ENCODE data around the gene TLE3.

Gene TLE3

DNA sequence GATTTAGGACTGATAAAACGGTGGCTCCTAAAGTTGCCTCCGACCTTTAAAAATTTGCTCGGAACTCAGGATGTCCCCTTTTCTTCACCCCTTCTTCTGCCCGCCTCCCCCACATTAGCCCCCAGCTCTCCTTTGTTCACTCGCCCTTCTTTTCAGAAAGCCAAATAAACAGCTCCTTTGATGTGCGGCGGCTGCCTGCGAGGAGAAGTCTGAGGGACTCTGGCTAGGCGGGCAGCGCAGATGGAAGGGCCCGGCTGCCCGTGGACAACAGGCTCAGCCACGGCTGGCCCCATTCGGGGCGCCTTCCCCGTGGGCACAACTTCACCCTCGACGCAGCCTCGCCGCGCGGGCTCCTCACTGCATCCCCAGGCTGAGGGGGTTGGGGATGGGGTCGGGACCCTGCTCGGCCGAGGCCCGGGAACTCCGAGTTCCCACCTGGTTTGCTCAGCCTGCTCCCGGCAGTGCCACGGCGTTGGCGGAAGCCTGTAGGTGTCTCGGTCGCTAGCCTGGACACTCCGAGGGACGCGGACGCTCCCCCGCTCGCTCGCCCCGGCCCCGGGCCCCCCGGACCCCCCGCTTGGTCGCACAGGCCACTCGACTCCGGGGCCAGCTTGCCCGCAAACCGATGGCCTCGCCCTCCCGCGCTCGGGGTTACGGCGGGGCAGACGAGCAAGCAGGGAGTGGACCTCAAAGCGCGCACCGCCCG is 897 bp upstream of the TLE3 start:
- peak in 3 of 4 experiments; percentile 41 to 66 (median 59) for DNase-seq

DNA sequence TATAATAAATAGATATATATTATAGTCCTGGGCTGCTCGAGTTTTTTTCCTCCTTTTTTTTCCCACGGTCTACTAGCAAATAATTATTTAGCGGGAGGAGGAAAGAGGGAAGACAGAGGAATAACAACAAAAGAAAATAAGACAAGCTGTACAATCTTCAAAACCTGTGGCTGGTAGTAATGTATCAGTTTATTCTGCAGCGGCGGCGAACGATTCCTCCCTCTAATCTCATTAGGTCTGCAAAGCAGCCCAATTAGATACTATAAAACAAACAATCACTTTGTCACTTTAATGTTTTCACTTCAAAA is 390 bp upstream of the TLE3 start:
- no peak for DNase-seq

DNA sequence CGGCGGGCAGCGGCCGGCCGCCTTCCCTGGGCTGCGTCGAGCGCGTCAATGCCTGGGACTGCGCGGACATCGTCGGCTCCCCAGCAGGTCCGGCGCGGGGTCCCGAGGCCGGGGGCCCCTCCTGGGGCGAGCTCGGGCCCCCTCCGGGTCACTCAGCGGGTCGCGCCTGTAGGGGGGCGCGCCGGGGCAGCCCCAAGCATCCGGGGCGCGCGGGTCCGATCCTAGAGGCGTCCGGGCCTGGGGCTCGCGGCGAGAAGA is 725 bp downstream of the TLE3 start:
- no peak for DNase-seq

DNA sequence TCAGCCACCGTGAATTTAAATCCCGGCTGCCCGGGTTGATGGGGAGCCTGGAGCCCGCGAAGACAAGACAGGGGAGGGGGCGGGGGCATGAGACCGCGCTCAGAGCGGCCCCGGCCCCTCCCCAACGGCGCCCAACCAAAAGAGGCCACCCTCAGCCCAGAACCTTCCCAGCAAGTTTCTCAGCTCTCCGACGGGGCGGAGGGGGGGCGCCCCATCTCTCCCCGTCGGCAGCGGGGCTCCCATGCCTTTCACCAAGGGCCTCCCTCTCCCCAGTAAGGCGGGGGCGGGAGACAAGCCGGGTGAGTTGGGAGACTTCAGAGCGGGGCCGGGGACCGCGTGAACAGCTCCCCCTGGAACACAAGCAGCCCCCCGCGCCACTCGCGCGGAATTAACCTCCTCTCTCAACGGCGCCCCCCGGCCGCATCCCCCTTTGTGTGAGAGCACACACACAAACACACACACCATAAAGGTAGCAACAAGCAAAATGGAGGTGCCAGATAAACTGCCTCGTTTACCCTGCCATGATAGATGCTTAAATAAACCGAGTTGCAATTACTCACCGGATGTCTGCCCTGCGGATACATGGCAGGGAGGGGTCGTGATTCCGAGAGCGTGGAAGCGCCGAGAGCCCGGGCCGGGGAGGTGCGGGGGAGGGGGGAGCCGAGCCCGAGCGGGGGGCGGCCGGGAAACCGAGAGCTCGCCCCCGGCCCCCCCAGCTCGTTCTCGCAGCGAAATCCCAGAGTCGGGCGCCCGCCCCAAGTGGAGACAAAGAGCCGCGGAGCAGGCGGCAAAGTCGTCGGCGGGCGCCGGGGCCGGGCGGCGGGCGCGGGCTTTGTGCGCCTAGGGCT is 1.3 kb downstream of the TLE3 start:
- DNase-seq: peak; percentile 31 to 72 (median 52)

DNA sequence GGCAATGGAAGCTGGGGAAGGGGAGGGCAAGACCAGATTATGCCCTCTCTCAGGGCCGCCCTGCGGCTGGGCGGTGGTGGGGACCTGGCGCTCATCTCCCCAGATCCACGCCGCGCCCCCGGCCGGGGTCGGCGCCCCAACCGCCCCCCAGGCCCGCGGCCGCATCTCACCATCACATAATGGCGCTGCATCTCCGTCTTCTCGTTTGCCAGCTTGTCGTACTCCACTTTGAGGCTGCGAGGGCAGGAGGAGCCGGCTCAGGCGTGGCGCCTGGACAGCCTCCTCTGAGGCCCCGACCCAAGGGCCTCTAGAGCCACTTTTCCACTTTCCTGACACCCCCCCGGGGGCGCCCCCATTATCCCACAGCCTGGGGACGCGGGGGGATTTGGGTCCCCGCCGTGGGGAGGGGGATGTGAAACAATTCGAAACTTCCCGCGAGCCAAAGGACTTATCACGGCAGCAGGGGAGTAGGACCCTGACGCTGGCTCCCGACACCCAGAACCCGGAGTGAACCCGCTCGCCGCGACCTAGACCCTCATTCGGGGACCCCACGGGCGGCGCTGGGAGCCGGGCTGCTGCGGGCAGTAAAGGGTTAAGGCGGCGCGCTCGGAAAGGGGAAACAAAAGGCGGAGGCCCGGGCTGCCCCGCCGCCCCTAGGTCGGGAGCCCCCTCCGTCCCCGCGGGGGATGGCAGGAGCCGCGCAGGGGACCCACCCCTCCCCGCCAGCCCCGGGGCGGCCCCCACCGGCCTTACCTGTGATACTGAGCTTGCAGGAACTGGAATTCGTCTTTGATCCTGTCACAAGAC is 2.1 kb downstream of the TLE3 start:
- peak; percentile 62 to 83 (median 72) for DNase-seq

DNA sequence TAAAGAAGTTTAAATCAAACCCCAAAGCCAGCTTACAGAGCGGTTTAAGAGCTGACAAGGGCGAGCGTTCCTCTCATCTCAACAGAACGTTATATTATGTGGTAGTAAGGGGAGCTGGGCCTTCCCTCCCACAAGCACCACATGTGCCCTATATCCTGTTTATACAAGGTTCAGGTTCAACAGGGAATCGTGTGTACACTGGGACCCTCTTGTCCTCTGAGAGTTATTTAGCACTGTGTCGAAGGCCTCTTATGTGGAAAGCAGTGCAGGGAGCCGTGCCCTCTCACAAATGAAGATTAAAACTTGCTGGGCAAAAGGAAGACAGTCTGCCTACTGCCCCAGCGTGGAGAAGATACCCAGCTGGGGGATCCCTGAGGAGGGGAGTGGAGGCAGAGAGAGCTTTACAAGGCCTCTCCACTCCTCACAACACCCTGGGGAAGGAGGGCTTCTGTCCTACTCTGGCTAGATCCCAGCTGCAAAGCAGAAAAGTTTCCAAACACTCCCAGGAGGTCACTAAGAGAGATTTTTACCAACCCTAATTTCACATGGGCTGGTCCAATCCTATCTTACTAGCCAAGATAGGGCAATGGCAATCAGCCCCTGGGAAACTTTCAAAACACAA is 2.9 kb downstream of the TLE3 start:
- peak in 1 of 4 experiments; percentile 12 for DNase-seq

DNA sequence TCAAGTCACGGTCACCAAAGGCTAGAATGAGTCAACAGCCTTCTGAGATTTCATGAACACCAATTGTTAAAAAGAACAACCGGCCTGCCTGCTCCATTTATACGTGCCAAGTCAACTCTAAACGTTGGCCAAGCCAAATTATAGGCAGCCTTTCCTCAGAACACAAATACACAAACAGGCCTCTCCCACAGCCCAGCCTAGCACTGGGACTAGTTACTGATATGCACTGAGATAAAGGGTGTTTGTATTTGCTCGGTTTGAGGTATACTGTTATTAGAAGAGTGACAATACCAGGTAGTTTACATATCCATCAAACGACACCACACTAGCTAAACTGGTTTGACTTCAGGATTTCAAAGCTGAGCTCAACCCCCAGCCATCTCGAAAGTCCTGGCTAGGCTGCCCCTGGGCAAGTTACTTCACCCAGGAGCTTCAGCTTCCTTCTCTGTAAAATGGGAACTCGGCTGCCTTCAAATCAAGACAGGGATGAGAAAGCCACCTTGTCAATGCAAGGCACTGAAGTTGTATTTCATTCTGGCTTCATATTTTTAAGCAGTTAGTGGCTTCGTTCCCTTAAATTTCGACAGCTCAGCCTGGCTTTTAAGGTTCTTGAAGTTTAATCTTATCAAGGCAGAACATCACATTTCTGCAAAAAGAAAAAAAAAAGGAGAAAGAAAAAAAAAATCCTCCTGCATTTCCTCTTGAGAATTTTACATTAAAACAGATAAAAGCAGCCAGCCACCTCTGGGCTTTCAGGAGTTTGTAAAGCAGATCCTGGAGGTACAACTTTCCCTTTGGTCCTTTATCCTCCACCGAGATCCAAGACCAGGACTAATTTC is 4.0 kb downstream of the TLE3 start:
- peak in 3 of 4 experiments; percentile 46 to 56 (median 56) for DNase-seq

DNA sequence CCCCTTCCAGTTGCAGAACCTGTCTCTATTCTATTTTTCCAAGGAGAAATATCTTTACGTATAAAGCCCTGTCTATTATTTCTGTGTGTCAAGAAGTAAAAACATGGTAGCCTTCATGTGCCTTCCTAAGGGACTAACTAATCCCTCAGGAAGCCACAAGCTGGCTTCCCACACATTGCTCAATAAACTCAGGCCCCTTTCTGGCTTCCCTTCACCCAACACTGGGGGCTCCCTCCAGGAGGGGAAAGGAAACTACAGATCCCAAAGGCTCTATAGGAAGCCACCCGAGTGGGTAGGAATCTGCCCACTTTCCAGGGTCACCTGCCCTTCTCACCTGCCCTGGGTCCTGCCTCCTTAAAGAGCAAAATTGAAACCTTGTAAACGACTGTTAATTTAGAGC is 4.6 kb downstream of the TLE3 start:
- no peak for DNase-seq

DNA sequence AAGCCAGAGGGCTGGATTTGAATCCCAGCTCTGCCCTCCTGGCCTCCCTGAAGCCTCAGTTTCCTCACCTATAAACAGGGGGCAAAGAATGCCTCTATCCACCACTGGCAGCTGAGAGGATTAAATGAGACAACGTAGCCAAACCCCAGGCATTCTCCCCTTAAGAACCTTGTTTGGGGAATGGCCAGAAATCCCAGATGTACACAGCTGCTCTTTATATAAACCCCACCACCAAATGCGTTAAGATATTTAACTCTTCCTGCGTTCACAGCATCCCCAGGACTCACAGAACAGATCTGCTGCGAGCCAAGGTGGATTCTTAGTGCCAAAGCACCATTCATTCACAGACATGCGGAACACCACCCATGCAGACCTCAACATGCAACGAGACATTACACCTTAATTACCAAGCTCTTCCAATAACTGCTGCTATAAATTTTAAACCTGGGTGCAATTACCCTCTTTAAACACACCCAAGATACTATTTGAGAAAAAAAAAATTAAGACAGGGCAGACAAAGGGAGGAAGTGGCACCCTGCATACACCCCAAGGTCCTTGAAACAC is 5.2 kb downstream of the TLE3 start:
- no peak for DNase-seq

DNA sequence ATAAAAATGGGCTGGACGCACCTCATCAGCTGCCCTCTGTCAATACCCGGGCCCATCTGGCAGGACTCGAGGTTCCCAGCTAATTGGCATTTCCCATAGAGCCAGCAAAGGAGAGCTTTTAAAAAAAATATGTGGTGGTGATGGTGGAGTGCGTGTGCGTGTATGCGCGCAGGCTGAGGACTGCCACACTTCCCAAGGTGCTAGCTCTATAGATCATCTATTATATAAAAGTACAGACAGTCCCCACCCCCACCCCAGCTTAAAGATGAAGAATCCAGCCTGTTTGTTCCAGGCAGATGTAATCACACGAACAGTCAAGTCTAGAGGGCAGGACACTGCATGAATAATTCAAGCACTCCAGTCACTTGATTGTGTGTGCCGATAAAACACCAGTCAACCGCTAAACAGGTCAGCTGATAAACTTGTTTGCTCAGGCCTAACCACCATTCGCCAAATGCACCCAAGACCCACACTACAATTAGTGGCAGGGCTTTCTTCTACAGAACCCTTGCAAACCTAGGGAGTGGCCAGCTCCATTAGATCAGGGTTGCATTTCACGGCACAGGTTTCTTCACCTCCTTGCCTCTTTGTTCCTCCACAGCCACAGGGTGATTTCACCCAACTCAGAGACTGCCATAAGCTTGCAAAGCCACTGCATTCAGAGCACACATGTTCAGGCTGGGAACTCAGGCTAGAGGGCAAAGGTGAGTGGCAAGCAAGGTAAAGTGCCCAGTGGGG is 5.8 kb downstream of the TLE3 start:
- DNase-seq: peak in 1 of 4 experiments; percentile 11

DNA sequence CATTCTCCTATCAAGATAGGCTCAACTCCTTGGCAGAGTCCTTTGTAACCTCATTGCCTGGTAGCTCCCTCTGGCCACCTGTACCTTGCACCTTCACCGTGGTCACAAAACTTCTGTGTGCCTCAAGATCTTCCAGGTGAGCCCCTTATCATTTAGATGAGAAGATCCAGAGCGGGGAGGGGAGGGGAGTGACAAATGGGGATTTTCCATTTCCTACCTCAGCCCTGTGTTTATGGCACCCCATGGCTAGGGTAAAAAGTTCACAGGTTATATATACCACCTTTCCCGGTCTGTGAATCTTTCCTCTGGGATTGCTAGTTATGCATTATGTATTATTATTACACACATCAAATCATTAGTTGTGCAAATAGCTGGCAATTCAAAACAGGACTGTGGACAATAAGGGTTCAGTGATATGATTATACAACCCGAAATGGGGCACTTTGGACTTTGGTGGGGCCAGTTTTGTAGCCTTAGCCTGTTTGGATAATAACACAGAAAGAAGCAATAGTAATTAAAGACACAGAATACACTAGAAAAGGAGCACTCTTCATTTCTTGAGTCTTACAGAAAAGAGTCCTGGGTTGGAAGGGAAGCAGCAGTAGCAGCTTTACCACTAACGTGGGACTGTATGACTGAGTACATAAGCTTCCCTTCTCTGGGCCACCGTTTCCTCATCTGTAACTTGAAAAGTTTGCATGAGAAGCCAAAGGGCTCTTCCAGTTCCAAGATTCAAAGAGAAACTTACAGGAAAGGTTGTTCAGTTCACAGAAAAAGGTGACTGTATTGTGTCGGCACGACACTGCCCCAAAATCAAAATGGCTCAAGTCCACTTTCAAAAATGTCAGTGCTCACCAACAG is 7.1 kb downstream of the TLE3 start:
- peak; percentile 35 to 74 (median 58) for DNase-seq

DNA sequence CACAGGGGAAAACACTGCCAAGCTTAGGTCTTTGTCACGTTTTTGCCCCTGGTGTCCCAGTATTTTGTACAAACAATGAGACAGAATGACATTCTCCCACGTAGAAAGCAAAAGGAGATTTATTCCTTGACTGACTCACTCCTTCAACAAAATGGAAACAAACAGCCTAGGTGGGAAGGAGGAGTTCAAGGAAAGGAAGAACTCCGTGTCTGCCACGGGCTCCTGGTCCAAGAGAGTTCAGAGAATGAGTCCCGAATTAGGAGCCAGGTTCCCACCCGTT is 8.1 kb downstream of the TLE3 start:
- no peak for DNase-seq

DNA sequence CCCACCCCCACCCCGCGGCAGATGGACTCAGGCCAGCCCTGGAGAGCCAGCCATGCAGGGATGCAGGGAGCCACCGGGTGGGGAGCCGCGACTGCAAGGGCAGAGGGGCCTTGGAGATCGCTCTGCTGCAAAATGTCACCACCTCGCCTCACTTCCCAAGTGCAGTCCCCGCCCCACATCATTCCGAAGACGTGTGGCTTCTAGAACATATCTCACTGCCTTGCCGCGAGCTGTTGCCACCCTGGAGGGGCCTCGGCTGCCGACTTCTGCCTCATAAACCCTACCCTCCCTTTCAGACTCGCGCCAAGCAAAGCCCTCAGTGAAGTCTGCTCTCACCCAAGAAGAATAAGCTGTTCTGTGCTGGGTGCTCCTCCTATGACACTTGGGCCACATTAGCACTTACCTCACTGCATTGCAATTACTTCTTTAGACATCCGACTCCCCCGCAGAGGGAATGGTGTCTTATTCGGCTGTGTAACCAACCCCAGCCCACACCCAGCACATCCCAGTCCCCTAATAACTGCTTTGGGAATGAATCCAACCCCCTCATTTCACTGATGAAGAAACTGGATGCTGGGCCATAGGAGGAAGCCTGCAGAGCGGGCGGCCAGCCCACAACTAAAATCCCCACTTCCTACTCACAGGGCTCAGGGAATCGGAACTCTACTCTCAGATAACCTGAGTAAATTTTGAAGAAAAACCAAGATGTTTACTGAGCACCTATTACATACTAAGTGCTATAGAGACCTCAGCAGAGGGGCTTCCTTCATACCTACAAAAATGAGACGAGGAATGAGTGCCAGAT is 8.6 kb downstream of the TLE3 start:
- DNase-seq: peak; percentile 53 to 79 (median 73)

DNA sequence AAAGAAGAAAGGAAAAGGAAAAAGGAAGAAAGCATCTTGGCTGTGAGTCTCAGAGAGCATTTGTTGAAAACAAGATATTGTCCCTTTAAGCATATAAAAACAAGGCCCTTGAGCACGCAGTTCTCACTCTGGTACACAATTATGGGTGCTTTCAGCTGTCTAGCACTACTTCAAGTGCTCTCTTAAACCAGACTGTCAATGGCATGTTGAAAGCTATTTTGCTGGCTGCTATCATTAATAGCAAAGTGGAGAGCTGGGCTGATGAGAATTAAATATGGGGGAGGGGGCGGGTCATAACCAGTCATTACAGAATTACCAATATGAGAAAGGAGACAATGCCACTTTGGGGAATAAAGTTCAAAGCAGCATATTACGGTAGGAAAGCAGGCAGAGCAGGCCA is 9.3 kb downstream of the TLE3 start:
- DNase-seq: no peak

DNA sequence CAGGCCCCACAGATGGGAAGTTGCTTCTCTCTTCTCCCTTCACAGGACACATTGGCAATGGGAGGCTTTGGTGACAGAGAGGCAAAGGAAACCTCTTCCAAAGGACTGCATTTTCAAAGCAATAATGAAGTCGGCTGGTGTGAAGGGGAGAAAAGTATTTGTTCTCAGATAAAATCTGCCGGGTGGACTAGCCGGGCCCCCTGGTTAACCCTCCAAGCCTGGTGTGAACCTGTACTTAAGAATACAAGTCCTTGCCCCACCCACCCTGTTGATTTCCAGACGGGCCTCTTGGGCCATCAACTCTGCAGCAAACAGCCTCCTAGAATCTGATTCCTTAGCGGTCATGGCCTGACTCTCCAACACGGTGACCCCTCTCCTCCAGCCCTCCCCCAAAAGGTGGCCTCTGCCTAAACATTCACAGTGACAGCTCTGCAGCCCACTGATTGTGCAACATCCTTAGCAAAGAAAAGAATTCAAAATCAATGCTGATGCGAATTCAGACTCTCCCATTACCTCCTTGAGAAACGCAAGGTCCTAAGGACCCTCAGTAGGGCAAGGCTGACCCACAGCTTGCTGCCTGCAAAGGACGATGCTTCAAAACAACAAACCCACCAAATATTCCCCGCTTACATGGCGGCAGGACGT is 9.9 kb downstream of the TLE3 start:
- peak in 1 of 4 experiments; percentile 28 for DNase-seq

DNA sequence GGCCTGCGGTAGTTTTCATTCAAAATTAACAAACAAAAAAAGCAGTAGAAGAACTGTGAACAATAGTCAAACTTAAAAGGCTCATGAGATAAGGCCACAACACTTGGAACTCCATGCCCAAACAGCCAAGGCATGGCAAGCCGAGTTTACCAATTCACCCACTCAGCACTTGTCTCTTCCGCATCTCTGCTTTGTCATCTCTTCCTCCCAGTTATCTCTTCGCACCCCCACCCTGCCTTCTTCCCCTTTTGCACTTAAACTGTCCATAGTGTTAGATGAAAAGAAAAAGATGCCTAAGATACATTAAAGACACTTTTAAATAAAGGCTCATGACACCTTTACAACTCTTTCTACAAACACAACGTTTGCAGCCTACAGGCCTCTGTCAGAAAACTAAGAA is 11.1 kb downstream of the TLE3 start:
- DNase-seq: peak; percentile 71 to 86 (median 82)

DNA sequence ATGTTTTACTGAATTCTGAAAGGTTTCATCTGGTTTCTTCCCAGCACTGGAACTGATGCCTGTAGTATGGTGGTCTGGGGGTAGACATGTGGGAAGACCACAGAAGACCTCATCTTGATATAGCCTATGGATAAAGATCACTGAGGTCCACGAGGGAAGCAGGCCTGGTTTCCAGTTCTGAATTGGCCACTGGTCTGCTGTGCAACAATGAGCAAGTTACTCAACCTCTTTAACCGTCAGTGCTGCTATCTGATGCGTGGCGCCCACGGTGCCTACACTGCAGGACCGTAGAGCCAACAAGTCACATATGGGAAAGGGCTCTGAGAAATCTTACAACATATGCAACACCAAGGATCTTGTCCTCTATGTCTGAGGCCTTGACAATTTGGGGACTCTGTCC is 13.3 kb downstream of the TLE3 start:
- DNase-seq: no peak

DNA sequence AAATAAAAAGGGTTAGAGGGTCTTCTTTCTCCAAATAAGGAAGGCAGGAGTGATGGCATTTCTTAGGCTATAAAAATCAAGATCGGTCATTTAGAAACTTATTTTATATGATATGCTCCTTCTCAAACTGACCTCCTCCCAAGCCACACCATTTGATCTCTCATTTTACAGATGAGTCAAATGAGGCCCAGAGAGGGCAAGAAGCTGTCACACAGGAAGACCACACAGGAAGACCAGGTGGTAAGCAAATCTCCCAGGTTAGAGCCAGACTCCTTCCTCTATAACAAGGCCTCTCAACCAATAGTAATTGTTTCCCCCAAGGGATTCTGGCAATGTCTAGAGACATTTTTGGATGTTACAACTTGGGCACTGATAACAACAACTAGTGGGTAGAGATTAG is 13.8 kb downstream of the TLE3 start:
- no peak for DNase-seq

DNA sequence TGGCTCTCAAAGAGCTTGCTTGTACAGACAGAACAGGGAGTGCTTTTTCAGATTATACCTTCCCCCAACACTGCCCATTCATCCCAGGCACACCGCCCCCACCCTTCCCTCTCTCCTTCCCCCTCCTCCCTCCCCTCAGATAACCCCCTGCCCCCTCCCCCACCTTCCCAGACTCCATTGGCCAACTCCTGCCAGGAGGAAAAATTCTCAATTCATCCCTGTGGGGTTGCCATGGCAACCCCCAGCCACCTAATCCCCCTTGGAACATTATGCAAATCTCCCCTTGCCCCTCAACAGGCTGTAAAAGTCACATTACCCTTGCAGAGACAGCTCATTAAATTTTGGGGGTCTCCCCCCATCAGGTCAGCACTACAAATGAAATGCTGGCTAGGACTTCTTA is 14.3 kb downstream of the TLE3 start:
- no peak for DNase-seq
